ENCODE measurements around the gene TRIM14. TPM values are rescaled to one million over a fixed set of nuclear protein-coding genes. Genes with fewer than 3 reads are reported as not detected.
A peak's percentile ranks its signal among the peaks of the same experiment; 100 is the strongest.

Gene TRIM14
- 100 to 1,000 TPM in 1 of 5 experiments, 10 to 100 TPM in 4; 54.1 to 114 (median 79.7) TPM for total RNA-seq
- 100 to 1,000 TPM in 1 of 2 donors, 10 to 100 TPM in 1; 57.8 to 107 TPM for polyA plus RNA-seq
- total RNA-seq, result 48.6 reads per million, percentile 70 among the genes with 10 or more reads in this experiment

GRCh38 chr9:98118640-98119601, at the start of gene TRIM14:
TSS of gene TRIM14 (minus strand) at chr9:98119222. CDS start at chr9:98119188, 34 bp downstream.
- Histone ChIP-seq H3K27me3 (ENCODE audit: control insufficient read depth in 2 of 2, insufficient read depth in 2 of 2, low read length in 2 of 2) (no peaks in the 10 kb centered on the region), H3K9me3 (ENCODE audit: control insufficient read depth in 2 of 3, low read length in 3 of 3) (no peaks in the 10 kb centered on the region), H3K27ac (ENCODE audit: low read depth, low read length) (peak within 1 kb of the TSS; percentile 93), H3K4me1 (ENCODE audit: control insufficient read depth in 2 of 2, insufficient read depth in 2 of 2, low read length in 2 of 2) (peaks cover 26 to 39% of the 10 kb centered on the region in 2 donors), H3K36me3 (ENCODE audit: control insufficient read depth in 2 of 3, insufficient read depth in 3 of 3, low read length in 3 of 3) (peaks cover 0 to 3% (median 0%) of the 10 kb centered on the region in 3 experiments), H3K4me3 (ENCODE audit: low read length) (peak within 1 kb of the TSS; percentile 78)
- Mint-ChIP-seq H3K4me3 (peak within 1 kb of the TSS; percentile 81 to 100 (median 93)), H3K4me1 (peaks cover 35 to 70% (median 58%) of the 10 kb centered on the region in 7 donors), H3K36me3 (peaks cover 3 to 14% (median 9%) of the 10 kb centered on the region in 5 donors), H3K9me3 (no peaks in the 10 kb centered on the region), H3K27me3 (no peaks in the 10 kb centered on the region), H3K27ac (peak within 1 kb of the TSS; percentile 95 to 100 (median 96))
- DNase-seq (peak; percentile 23 to 79 (median 39)), ATAC-seq (peak; percentile 64)
- CTCF ChIA-PET, result interaction anchor here (0.5 to 2.8 kb wide), 21 partner anchors 11 to 199 kb away, joined by 3 to 21 read pairs (median 4); partner anchors contain the start of genes CORO2A, NANS and TBC1D2
- POLR2A ChIA-PET, result interaction anchor here (0.6 to 6.5 kb wide), 23 partner anchors 9 to 214 kb away, joined by 3 to 80 read pairs (median 6); partner anchors contain the start of genes TBC1D2 and TRMO
- intact Hi-C loops (cut with micrococcal nuclease), result loop anchor here (1.0 to 5.0 kb wide), 14 partner anchors 11 to 1502 kb away; partner anchors contain the start of genes ANP32B (in 1 of the 2), CDC14B (in 1 of the 2), CORO2A (in 1 of the 2) and NANS (in 1 of the 2)

GRCh38 chr9:98168153-98168780, 49.2 kb upstream of the TRIM14 start:
- intact Hi-C loops (cut with micrococcal nuclease), result no loop called here
- peaks cover 12 to 60% (median 46%) of the 10 kb centered on the region in 7 donors for H3K4me1 Mint-ChIP-seq
- no peak overlapping the region for H3K4me3 Mint-ChIP-seq
- ChIA-PET POLR2A (no interaction called here), CTCF (no interaction called here)
- H3K9me3 ChIP-seq (ENCODE audit: control insufficient read depth in 2 of 3, low read length in 3 of 3), result no peaks in the 10 kb centered on the region
- ATAC-seq (no peak), DNase-seq (no peak)
- H3K27ac Mint-ChIP-seq, result no peak overlapping the region
- peaks cover 0 to 6% (median 0%) of the 10 kb centered on the region in 5 donors for H3K36me3 Mint-ChIP-seq
- H3K27me3 ChIP-seq (ENCODE audit: control insufficient read depth in 2 of 2, insufficient read depth in 2 of 2, low read length in 2 of 2), result no peaks in the 10 kb centered on the region
- H3K9me3 Mint-ChIP-seq, result no peaks in the 10 kb centered on the region
- peaks cover 0 to 30% of the 10 kb centered on the region in 2 donors for H3K4me1 ChIP-seq (ENCODE audit: control insufficient read depth in 2 of 2, insufficient read depth in 2 of 2, low read length in 2 of 2)
- peaks cover 0 to 2% (median 0%) of the 10 kb centered on the region in 5 donors for H3K27me3 Mint-ChIP-seq
- no peak overlapping the region for H3K27ac ChIP-seq (ENCODE audit: low read depth, low read length)
- no peak overlapping the region for H3K4me3 ChIP-seq (ENCODE audit: low read length)
- H3K36me3 ChIP-seq (ENCODE audit: control insufficient read depth in 2 of 3, insufficient read depth in 3 of 3, low read length in 3 of 3), result no peaks in the 10 kb centered on the region

- H3K27me3 ChIP-seq (ENCODE audit: control insufficient read depth in 2 of 2, insufficient read depth in 2 of 2, low read length in 2 of 2), result no peaks in the 10 kb centered on the region
- Mint-ChIP-seq H3K4me3 (no peak overlapping the region), H3K36me3 (peaks cover 0 to 6% (median 0%) of the 10 kb centered on the region in 5 donors), H3K9me3 (no peaks in the 10 kb centered on the region), H3K27me3 (peaks cover 0 to 2% (median 0%) of the 10 kb centered on the region in 5 donors), H3K27ac (peak overlapping the region in 1 of 9 donors; percentile 57), H3K4me1 (peaks cover 10 to 56% (median 37%) of the 10 kb centered on the region in 7 donors)
- no peak for ATAC-seq
- H3K4me3 ChIP-seq (ENCODE audit: low read length), result no peak overlapping the region
- H3K36me3 ChIP-seq (ENCODE audit: control insufficient read depth in 2 of 3, insufficient read depth in 3 of 3, low read length in 3 of 3), result no peaks in the 10 kb centered on the region
- CTCF ChIA-PET, result no interaction called here
- peaks cover 0 to 27% of the 10 kb centered on the region in 2 donors for H3K4me1 ChIP-seq (ENCODE audit: control insufficient read depth in 2 of 2, insufficient read depth in 2 of 2, low read length in 2 of 2)
- DNase-seq, result no peak
- POLR2A ChIA-PET, result interaction anchor here (1.5 kb wide), 1 partner anchor 9 kb away, joined by 3 read pairs; no protein-coding TSS in a partner anchor
- H3K9me3 ChIP-seq (ENCODE audit: control insufficient read depth in 2 of 3, low read length in 3 of 3), result no peaks in the 10 kb centered on the region
- intact Hi-C loops (cut with micrococcal nuclease), result no loop called here
- no peak overlapping the region for H3K27ac ChIP-seq (ENCODE audit: low read depth, low read length)
These were observed 45.9 kb upstream of the TRIM14 start for GRCh38 chr9:98164912-98165311.

GRCh38 chr9:98162613-98163012, 43.6 kb upstream of the TRIM14 start:
- H3K27ac ChIP-seq (ENCODE audit: low read depth, low read length), result no peak overlapping the region
- no peak overlapping the region for H3K4me3 ChIP-seq (ENCODE audit: low read length)
- ATAC-seq, result no peak
- no peak for DNase-seq
- H3K4me1 ChIP-seq (ENCODE audit: control insufficient read depth in 2 of 2, insufficient read depth in 2 of 2, low read length in 2 of 2), result peaks cover 0 to 10% of the 10 kb centered on the region in 2 donors
- Mint-ChIP-seq H3K27ac (no peak overlapping the region), H3K27me3 (peaks cover 0 to 2% (median 0%) of the 10 kb centered on the region in 5 donors), H3K9me3 (peaks cover 0 to 2% (median 0%) of the 10 kb centered on the region in 11 donors), H3K4me1 (peaks cover 4 to 53% (median 37%) of the 10 kb centered on the region in 7 donors), H3K36me3 (peaks cover 0 to 6% (median 0%) of the 10 kb centered on the region in 5 donors), H3K4me3 (no peak overlapping the region)
- no peaks in the 10 kb centered on the region for H3K27me3 ChIP-seq (ENCODE audit: control insufficient read depth in 2 of 2, insufficient read depth in 2 of 2, low read length in 2 of 2)
- H3K36me3 ChIP-seq (ENCODE audit: control insufficient read depth in 2 of 3, insufficient read depth in 3 of 3, low read length in 3 of 3), result peaks cover 0 to 2% (median 0%) of the 10 kb centered on the region in 3 experiments
- POLR2A ChIA-PET, result no interaction called here
- H3K9me3 ChIP-seq (ENCODE audit: control insufficient read depth in 2 of 3, low read length in 3 of 3), result no peaks in the 10 kb centered on the region
- CTCF ChIA-PET, result interaction anchor here (1.2 kb wide), 1 partner anchor 82 kb away, joined by 3 read pairs; no protein-coding TSS in a partner anchor
- intact Hi-C loops (cut with micrococcal nuclease), result no loop called here

GRCh38 chr9:98161851-98162250, 42.8 kb upstream of the TRIM14 start:
- Histone ChIP-seq H3K27me3 (ENCODE audit: control insufficient read depth in 2 of 2, insufficient read depth in 2 of 2, low read length in 2 of 2) (no peaks in the 10 kb centered on the region), H3K9me3 (ENCODE audit: control insufficient read depth in 2 of 3, low read length in 3 of 3) (no peaks in the 10 kb centered on the region), H3K4me1 (ENCODE audit: control insufficient read depth in 2 of 2, insufficient read depth in 2 of 2, low read length in 2 of 2) (peaks cover 0 to 10% of the 10 kb centered on the region in 2 donors), H3K27ac (ENCODE audit: low read depth, low read length) (no peak overlapping the region), H3K4me3 (ENCODE audit: low read length) (no peak overlapping the region), H3K36me3 (ENCODE audit: control insufficient read depth in 2 of 3, insufficient read depth in 3 of 3, low read length in 3 of 3) (peaks cover 0 to 10% (median under 1%) of the 10 kb centered on the region in 3 experiments)
- H3K36me3 Mint-ChIP-seq, result peaks cover 0 to 9% (median 0%) of the 10 kb centered on the region in 5 donors
- CTCF ChIA-PET, result interaction anchor here (0.6 to 1.2 kb wide), 3 partner anchors 17 to 81 kb away, joined by 3 to 5 read pairs (median 4); no protein-coding TSS in a partner anchor
- H3K4me1 Mint-ChIP-seq, result peaks cover 4 to 46% (median 35%) of the 10 kb centered on the region in 7 donors
- POLR2A ChIA-PET, result no interaction called here
- H3K4me3 Mint-ChIP-seq, result no peak overlapping the region
- ATAC-seq (no peak), DNase-seq (no peak)
- peaks cover 0 to 2% (median 0%) of the 10 kb centered on the region in 11 donors for H3K9me3 Mint-ChIP-seq
- intact Hi-C loops (cut with micrococcal nuclease), result no loop called here
- no peak overlapping the region for H3K27ac Mint-ChIP-seq
- no peaks in the 10 kb centered on the region for H3K27me3 Mint-ChIP-seq

GRCh38 chr9:98159790-98160189, 40.8 kb upstream of the TRIM14 start:
- H3K27ac Mint-ChIP-seq, result peak overlapping the region in 4 of 9 donors; percentile 4 to 52 (median 29)
- peaks cover 0 to 13% (median 8%) of the 10 kb centered on the region in 5 donors for H3K36me3 Mint-ChIP-seq
- no peaks in the 10 kb centered on the region for H3K27me3 Mint-ChIP-seq
- Histone ChIP-seq H3K36me3 (ENCODE audit: control insufficient read depth in 2 of 3, insufficient read depth in 3 of 3, low read length in 3 of 3) (peaks cover 0 to 19% (median 5%) of the 10 kb centered on the region in 3 experiments), H3K4me3 (ENCODE audit: low read length) (no peak overlapping the region), H3K4me1 (ENCODE audit: control insufficient read depth in 2 of 2, insufficient read depth in 2 of 2, low read length in 2 of 2) (peaks cover 0 to 10% of the 10 kb centered on the region in 2 donors), H3K27me3 (ENCODE audit: control insufficient read depth in 2 of 2, insufficient read depth in 2 of 2, low read length in 2 of 2) (no peaks in the 10 kb centered on the region), H3K9me3 (ENCODE audit: control insufficient read depth in 2 of 3, low read length in 3 of 3) (no peaks in the 10 kb centered on the region), H3K27ac (ENCODE audit: low read depth, low read length) (no peak overlapping the region)
- CTCF ChIA-PET, result interaction anchor here (1.3 kb wide), 1 partner anchor 45 kb away, joined by 4 read pairs; no protein-coding TSS in a partner anchor
- intact Hi-C loops (cut with micrococcal nuclease), result no loop called here
- POLR2A ChIA-PET, result interaction anchor here (0.9 to 1.5 kb wide), 2 partner anchors 33 to 96 kb away, joined by 3 read pairs; partner anchors contain the start of genes CORO2A and TBC1D2
- DNase-seq (no peak), ATAC-seq (peak; percentile 12)
- H3K4me3 Mint-ChIP-seq, result no peak overlapping the region
- H3K4me1 Mint-ChIP-seq, result peaks cover 4 to 34% (median 29%) of the 10 kb centered on the region in 7 donors
- H3K9me3 Mint-ChIP-seq, result peaks cover 0 to 2% (median 0%) of the 10 kb centered on the region in 11 donors
